RWPE2 (cell line): ENCODE results near the gene PTGS2.
"Not testable (repeated sequence)": the region's sequence is repeated elsewhere in the genome, so short reads cannot be mapped to it uniquely, and the experiment has no call there.

ENCODE experiments used
- ATAC-seq: fragments of 200-7000 bp; cut with Tn5 transposase; 3 replicates; pipeline ENCODE4 v1.9.1; 2021; ENCODE audit warnings: low read depth
- DNase-seq: peaks from one replicate; pipeline ENCODE4 v3.0.0-alpha.2; 2020; ENCODE audit warnings: low spot score
- H3K27ac ChIP-seq: fragments of 450-650 bp; 2 replicates; pipeline ENCODE4 v1.5.1; 2017; ENCODE audit warnings: mild to moderate bottlenecking; ENCODE audit not compliant: poor library complexity, severe bottlenecking
- H3K27me3 ChIP-seq: fragments of 250-450 bp; sonication (Bioruptor Pico); 2 replicates; pipeline ENCODE4 v1.5.1; 2021; ENCODE audit warnings: mild to moderate bottlenecking, moderate library complexity; ENCODE audit not compliant: insufficient read depth, poor library complexity, severe bottlenecking
- H3K36me3 ChIP-seq: fragments of 250-450 bp; sonication (Bioruptor Pico); 2 replicates; pipeline ENCODE4 v1.5.1; 2020; ENCODE audit warnings: low read depth, mild to moderate bottlenecking, moderate library complexity
- H3K4me1 ChIP-seq: fragments of 250-450 bp; sonication (Bioruptor Pico); 2 replicates; pipeline ENCODE4 v1.5.1; 2021; ENCODE audit warnings: mild to moderate bottlenecking, moderate library complexity; ENCODE audit not compliant: insufficient read depth, poor library complexity, severe bottlenecking
- H3K4me3 ChIP-seq: fragments of 250-450 bp; sonication (Bioruptor Pico); 2 replicates; pipeline ENCODE4 v1.5.1; 2021; ENCODE audit warnings: mild to moderate bottlenecking, moderate library complexity; ENCODE audit not compliant: severe bottlenecking
- H3K9me3 ChIP-seq: fragments of 250-450 bp; sonication (Bioruptor Pico); 2 replicates; pipeline ENCODE4 v1.5.1; 2021; ENCODE audit warnings: mild to moderate bottlenecking, moderate library complexity; ENCODE audit not compliant: severe bottlenecking
- TF ChIP-seq, protein P1 (sequence below): fragments of 450-650 bp; IDR thresholded peaks from one replicate; pipeline ENCODE4 v1.5.1; 2017; ENCODE audit warnings: mild to moderate bottlenecking, moderate library complexity; ENCODE audit not compliant: poor library complexity, severe bottlenecking

The PTGS2 gene

DNA sequence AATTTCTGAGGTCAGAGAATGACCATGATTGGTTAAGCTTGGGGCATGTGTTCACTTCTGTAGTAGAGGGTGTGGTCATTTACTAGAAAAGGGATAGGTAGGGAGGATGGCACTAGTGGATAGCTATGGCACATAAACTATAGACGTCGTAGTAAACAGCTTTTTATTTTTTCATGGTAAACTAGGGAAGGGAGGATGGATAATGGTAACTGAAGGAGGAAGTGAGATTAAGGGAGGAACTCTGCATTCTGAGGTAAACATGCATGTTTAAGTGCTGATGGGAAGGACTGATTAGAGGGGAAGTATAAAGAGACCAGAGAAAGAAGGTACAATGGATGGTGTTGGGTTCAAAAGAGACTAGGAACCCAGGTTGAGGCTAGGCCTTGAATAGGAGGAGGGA lies 26.9 kb downstream of the PTGS2 start:
- Histone ChIP-seq H3K36me3 (no peaks in the 10 kb centered on the region), H3K4me3 (no peak overlapping the region), H3K27me3 (no peaks in the 10 kb centered on the region), H3K9me3 (no peaks in the 10 kb centered on the region), H3K27ac (no peak overlapping the region), H3K4me1 (peaks cover 3% of the 10 kb centered on the region)
- DNase-seq (no peak), ATAC-seq (no peak)
- TF ChIP-seq, protein P1, sequence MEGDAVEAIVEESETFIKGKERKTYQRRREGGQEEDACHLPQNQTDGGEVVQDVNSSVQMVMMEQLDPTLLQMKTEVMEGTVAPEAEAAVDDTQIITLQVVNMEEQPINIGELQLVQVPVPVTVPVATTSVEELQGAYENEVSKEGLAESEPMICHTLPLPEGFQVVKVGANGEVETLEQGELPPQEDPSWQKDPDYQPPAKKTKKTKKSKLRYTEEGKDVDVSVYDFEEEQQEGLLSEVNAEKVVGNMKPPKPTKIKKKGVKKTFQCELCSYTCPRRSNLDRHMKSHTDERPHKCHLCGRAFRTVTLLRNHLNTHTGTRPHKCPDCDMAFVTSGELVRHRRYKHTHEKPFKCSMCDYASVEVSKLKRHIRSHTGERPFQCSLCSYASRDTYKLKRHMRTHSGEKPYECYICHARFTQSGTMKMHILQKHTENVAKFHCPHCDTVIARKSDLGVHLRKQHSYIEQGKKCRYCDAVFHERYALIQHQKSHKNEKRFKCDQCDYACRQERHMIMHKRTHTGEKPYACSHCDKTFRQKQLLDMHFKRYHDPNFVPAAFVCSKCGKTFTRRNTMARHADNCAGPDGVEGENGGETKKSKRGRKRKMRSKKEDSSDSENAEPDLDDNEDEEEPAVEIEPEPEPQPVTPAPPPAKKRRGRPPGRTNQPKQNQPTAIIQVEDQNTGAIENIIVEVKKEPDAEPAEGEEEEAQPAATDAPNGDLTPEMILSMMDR = no peak

DNA sequence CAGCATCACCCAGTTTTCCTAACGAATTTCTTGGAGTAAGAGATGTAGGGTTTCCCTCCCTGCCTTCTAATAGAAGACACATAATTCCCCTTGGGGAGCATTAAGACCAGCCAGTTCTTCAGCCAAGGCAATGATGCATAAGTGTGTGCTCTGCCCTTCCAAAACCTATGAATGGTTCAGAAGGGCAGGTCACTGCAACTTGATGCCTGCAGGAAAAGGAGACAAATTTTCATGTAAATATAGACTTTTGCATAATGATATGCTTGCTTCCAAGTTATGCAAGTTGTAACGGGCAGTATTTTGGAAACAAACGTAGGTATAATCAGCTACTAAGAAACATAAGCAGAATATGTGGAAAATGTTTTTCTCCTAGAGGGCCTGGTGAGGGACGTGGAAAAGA lies 31.6 kb downstream of the PTGS2 start:
- H3K4me1 ChIP-seq = peaks cover 5% of the 10 kb centered on the region
- no peak overlapping the region for H3K4me3 ChIP-seq
- H3K36me3 ChIP-seq = no peaks in the 10 kb centered on the region
- no peak for ATAC-seq
- TF ChIP-seq, protein P1 = no peak
- H3K27ac ChIP-seq = no peak overlapping the region
- H3K9me3 ChIP-seq = no peaks in the 10 kb centered on the region
- no peak for DNase-seq
- no peaks in the 10 kb centered on the region for H3K27me3 ChIP-seq

DNA sequence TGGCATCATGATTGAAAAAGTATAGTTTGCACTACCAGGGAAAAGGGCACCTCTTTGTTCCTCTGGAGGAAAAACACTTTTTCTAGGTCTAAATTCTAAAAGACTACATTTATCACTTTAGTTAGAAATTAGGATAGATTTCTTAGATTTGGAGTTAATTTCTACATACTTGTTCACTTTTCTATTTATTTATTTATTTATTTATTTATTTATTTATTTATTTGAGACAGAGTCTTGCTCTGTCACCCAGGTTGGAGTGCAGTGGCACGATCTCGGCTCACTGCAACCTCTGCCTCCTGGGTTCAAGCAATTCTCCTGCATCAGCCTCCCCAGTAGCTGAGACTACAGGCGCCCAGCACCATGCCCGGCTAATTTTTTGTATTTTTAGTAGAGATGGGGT lies 32.2 kb downstream of the PTGS2 start:
- DNase-seq, H3K36me3 ChIP-seq, H3K9me3 ChIP-seq, H3K27ac ChIP-seq, H3K4me3 ChIP-seq, ATAC-seq, H3K27me3 ChIP-seq, H3K4me1 ChIP-seq: not testable (repeated sequence)

DNA sequence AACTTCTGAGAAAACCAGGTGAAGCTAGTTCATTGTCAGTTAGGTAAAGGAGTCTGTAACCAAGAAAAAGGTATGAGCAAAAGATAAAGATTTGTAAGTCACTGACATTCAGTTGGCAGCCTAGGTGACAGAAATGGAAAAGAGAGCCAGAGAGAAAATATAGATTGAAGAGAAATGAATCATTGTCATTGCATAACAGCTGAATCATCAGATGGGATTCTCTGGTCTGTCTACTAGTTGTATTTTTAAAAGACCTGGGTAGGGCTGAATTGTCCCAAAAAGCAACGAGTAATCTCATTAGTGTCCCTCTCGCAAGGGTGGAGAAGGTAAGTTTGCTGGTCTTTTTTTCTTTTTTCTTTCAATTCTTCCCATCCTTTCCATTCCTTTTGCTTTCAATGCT lies 36.6 kb downstream of the PTGS2 start:
- H3K27ac ChIP-seq = peak overlapping the region; percentile 18
- TF ChIP-seq, protein P1 = no peak
- H3K4me3 ChIP-seq = no peak overlapping the region
- H3K36me3 ChIP-seq = no peaks in the 10 kb centered on the region
- no peaks in the 10 kb centered on the region for H3K9me3 ChIP-seq
- peaks cover 10% of the 10 kb centered on the region for H3K4me1 ChIP-seq
- ATAC-seq (peak; percentile 94), DNase-seq (no peak)
- H3K27me3 ChIP-seq = no peaks in the 10 kb centered on the region

DNA sequence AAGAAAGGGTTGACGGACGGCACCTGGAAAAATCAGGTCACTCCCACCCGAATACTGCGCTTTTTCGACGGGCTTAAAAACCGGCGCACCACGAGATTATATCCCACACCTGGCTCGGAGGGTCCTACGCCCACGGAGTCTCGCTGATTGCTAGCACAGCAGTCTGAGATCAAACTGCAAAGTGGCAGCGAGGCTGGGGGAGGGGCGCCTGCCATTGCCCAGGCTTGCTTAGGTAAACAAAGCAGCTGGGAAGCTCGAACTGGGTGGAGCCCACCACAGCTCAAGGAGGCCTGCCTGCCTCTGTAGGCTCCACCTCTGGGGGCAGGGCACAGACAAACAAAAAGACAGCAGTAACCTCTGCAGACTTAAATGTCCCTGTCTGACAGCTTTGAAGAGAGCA lies 42.7 kb downstream of the PTGS2 start:
- peak overlapping the region; percentile 25 for H3K27ac ChIP-seq
- H3K36me3 ChIP-seq, H3K9me3 ChIP-seq, H3K27me3 ChIP-seq, ATAC-seq, H3K4me1 ChIP-seq, DNase-seq: not testable (repeated sequence)
- peak overlapping the region; percentile 22 for H3K4me3 ChIP-seq

DNA sequence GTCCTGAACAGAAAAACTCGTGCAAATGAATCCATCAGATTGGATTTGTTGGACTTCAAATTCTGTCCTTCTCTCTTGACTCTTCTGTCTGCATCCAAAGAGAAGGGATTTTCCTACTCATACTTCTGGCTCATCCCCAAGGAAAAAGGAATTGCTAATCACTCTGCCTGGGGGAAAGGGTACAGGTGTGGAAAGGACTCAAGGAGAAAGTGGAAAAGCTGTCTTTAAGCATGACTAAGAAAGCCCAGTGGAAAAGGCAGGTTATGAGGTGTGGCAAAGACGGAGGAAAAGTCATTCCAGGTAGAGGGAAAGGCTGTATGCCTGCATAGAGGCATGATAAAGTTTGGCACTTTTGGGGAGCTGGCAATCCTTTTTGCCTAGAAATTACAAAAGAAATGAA lies 43.4 kb downstream of the PTGS2 start:
- H3K4me3 ChIP-seq = no peak overlapping the region
- no peaks in the 10 kb centered on the region for H3K9me3 ChIP-seq
- ATAC-seq (peak; percentile 87), DNase-seq (no peak)
- H3K36me3 ChIP-seq = no peaks in the 10 kb centered on the region
- peaks cover 9% of the 10 kb centered on the region for H3K4me1 ChIP-seq
- peak overlapping the region; percentile 25 for H3K27ac ChIP-seq
- H3K27me3 ChIP-seq = no peaks in the 10 kb centered on the region
- TF ChIP-seq, protein P1 = no peak
